Endothelial cell of umbilical vein (primary cell): ENCODE measurements around the gene ATG7. TPM values are rescaled to one million over a fixed set of nuclear protein-coding genes. Genes with fewer than 3 reads are reported as not detected.

Source experiments
- BruUV-seq: library from RNA; stranded (reverse); fragments of 400-500 nt; replicated peaks from 2 replicates; lab custom pipeline; 2021; lab: Mats Ljungman, UMichigan
- CTCF ChIA-PET: fragments of 300-600, 350-600 bp; sonication (Branson Sonifier 250); formaldehyde crosslinking; loops from one replicate; lab custom pipeline; 2021; ENCODE audit warnings: antibody characterized with exemption, inconsistent platforms; lab: Charles Lee
- POLR2A ChIA-PET: fragments of 300-600, 350-600 bp; sonication (Branson Sonifier 250); formaldehyde crosslinking; loops from one replicate; lab custom pipeline; 2021; ENCODE audit warnings: antibody characterized with exemption, inconsistent platforms; lab: Charles Lee
- DNase-seq: peaks from one replicate; pipeline ENCODE4 v3.0.0-alpha.2; 2011; ENCODE audit warnings: low read depth, low spot score
- FAIRE-seq: peaks from 2 replicates; lab custom pipeline; 2011; peaks lifted over from hg19 to GRCh38; lab: Jason Lieb, UNC
- H2AFZ ChIP-seq: 2 replicates; pipeline ENCODE4 v1.6.0; 2012; ENCODE audit warnings: low read depth, low read length, control low read depth, inconsistent platforms
- H3K27ac ChIP-seq: 2 replicates; pipeline ENCODE4 v1.5.1; 2011; ENCODE audit warnings: low read depth, mild to moderate bottlenecking, control low read depth, low read length, moderate library complexity; ENCODE audit not compliant: insufficient read depth
- H3K27me3 ChIP-seq, 2 experiments: 2 replicates each; pipeline versions ENCODE4 v1.6.0 to v1.6.1; 2011; ENCODE audit warnings: low read length in 2 of 2, mixed read lengths in 1 of 2; ENCODE audit not compliant: control insufficient read depth in 2 of 2, insufficient read depth in 2 of 2
- H3K36me3 ChIP-seq, 2 experiments: 2 replicates in 1 of 2; 3 replicates in 1 of 2; pipeline ENCODE4 v1.5.1; 2011; ENCODE audit warnings: low read length in 2 of 2, mild to moderate bottlenecking in 1 of 2, moderate library complexity in 1 of 2; ENCODE audit not compliant: control insufficient read depth in 2 of 2, insufficient read depth in 2 of 2; ENCODE audit errors: extremely low read depth in 1 of 2
- H3K4me1 ChIP-seq: 3 replicates; pipeline ENCODE4 v1.5.1; 2011; ENCODE audit warnings: mild to moderate bottlenecking, low read length; ENCODE audit not compliant: control insufficient read depth, insufficient read depth; ENCODE audit errors: extremely low read depth
- H3K4me2 ChIP-seq: 2 replicates; pipeline ENCODE4 v1.6.1; 2011; ENCODE audit warnings: low read length, control low read depth, mixed read lengths; ENCODE audit not compliant: insufficient read depth
- H3K4me3 ChIP-seq, 3 experiments: fragments of 200-600 bp in 1 of 3; sonication (generic), shearing (Covaris generic) in 1 of 3; replicated peaks in 1 of 3; 2 replicates each; pipeline ENCODE4 v1.5.1; 2011 to 2016; ENCODE audit warnings: control low read depth in 3 of 3, low read length in 3 of 3, mild to moderate bottlenecking in 2 of 3, inconsistent platforms in 1 of 3, low read depth in 1 of 3, moderate library complexity in 1 of 3; ENCODE audit not compliant: insufficient read depth in 1 of 3
- H3K79me2 ChIP-seq: 2 replicates; pipeline ENCODE4 v1.6.0; 2012; ENCODE audit warnings: low read length, inconsistent platforms; ENCODE audit not compliant: control insufficient read depth, insufficient read depth
- H3K9ac ChIP-seq: replicated peaks from 2 replicates; pipeline ENCODE3; 2011; ENCODE audit warnings: low read length, control low read depth; ENCODE audit not compliant: insufficient read depth; ENCODE audit errors: extremely low read depth
- H3K9me1 ChIP-seq: replicated peaks from 3 replicates; pipeline ENCODE4 v1.6.0; 2011; ENCODE audit warnings: mild to moderate bottlenecking, low read length; ENCODE audit not compliant: control insufficient read depth, insufficient read depth; ENCODE audit errors: extremely low read depth
- H3K9me3 ChIP-seq: replicated peaks from 2 replicates; pipeline ENCODE4 v1.5.1; 2012; ENCODE audit warnings: low read length, inconsistent platforms; ENCODE audit not compliant: control insufficient read depth, insufficient read depth
- H4K20me1 ChIP-seq: replicated peaks from 2 replicates; pipeline ENCODE3; 2011; ENCODE audit warnings: mild to moderate bottlenecking, low read length; ENCODE audit not compliant: control insufficient read depth, insufficient read depth; ENCODE audit errors: extremely low read depth
- EZH2 ChIP-seq: IDR thresholded peaks from 2 replicates; pipeline ENCODE4 v1.6.1; 2012; ENCODE audit warnings: borderline replicate concordance, low read depth, mild to moderate bottlenecking, moderate library complexity, low read length, inconsistent platforms; ENCODE audit not compliant: severe bottlenecking
- FOS ChIP-seq: IDR thresholded peaks from 2 replicates; pipeline ENCODE4 v1.6.1; 2011; ENCODE audit warnings: mild to moderate bottlenecking, low read length, moderate library complexity, borderline replicate concordance; ENCODE audit not compliant: insufficient read depth
- GATA2 ChIP-seq: IDR thresholded peaks from 2 replicates; pipeline ENCODE4 v1.7.0; 2011; ENCODE audit warnings: low read depth, mild to moderate bottlenecking, moderate library complexity, mixed read lengths, low read length; ENCODE audit not compliant: insufficient read length, insufficient read depth
- JUN ChIP-seq: IDR thresholded peaks from 2 replicates; pipeline ENCODE4 v1.6.1; 2011; ENCODE audit warnings: borderline replicate concordance, low read depth; ENCODE audit not compliant: insufficient read length, insufficient read depth
- MYC ChIP-seq: IDR thresholded peaks from one replicate; pipeline ENCODE4 v1.6.1; 2011; ENCODE audit warnings: mild to moderate bottlenecking, low read depth, low read length
- POLR2A ChIP-seq: IDR thresholded peaks from 2 replicates; pipeline ENCODE4 v1.6.1; 2012; ENCODE audit warnings: low read depth, mild to moderate bottlenecking, control low read depth, low read length
- POLR2AphosphoS5 ChIP-seq: IDR thresholded peaks from 2 replicates; pipeline ENCODE4 v1.6.1; 2012; ENCODE audit warnings: low read depth, mild to moderate bottlenecking, control low read depth, low read length, moderate library complexity; ENCODE audit not compliant: insufficient read depth
- dilution Hi-C: fragments of 300-500 bp; cut with MboI; formaldehyde crosslinking; loops from one replicate; pipeline ENCODE4 v1.15.0; 2019; ENCODE audit warnings: low sequenced_read_pairs; ENCODE audit not compliant: extremely low pct_ligation_motif_present
- intact Hi-C: fragments of 100-400 bp; cut with micrococcal nuclease; formaldehyde crosslinking; loops from one replicate; pipeline ENCODE4 v1.10.0; 2022
- polyA plus RNA-seq, 4 experiments: library from polyadenylated mRNA; depleted of rRNA in 3 of 4; stranded (reverse) in 3 of 4; unstranded in 1 of 4; fragments of >200 nt; gene quantifications; 2 replicates each; pipeline versions ENCODE4 v1.2.1 to v1.2.3, GENCODE V29; 2011 to 2012; ENCODE audit warnings: missing spikeins in 1 of 4
- total RNA-seq: library from RNA; stranded (reverse); gene quantifications from 2 replicates; pipeline ENCODE4 v1.2.3, GENCODE V29; 2021
- TF ChIP-seq, protein P1 (sequence below): IDR thresholded peaks from 2 replicates; pipeline ENCODE4 v1.6.1; 2011; ENCODE audit not compliant: insufficient read depth, insufficient read length
- TF ChIP-seq, protein P2 (sequence below), 2 donors: IDR thresholded peaks; 1 replicate in 1 of 2; 2 replicates in 1 of 2; pipeline ENCODE4 v1.5.1; 2011; ENCODE audit warnings: low read length in 2 of 2, mild to moderate bottlenecking in 2 of 2, moderate library complexity in 2 of 2, control low read depth in 1 of 2, inconsistent platforms in 1 of 2, low read depth in 1 of 2; ENCODE audit not compliant: insufficient read depth in 1 of 2; ENCODE audit errors: extremely low read depth in 1 of 2

ATG7 gene
- total and polyA plus RNA-seq, 2 donors (not counting 3 experiments of a cell fraction or from before 2014, with no cell fraction given) = 30.8 to 48.3 TPM

DNA sequence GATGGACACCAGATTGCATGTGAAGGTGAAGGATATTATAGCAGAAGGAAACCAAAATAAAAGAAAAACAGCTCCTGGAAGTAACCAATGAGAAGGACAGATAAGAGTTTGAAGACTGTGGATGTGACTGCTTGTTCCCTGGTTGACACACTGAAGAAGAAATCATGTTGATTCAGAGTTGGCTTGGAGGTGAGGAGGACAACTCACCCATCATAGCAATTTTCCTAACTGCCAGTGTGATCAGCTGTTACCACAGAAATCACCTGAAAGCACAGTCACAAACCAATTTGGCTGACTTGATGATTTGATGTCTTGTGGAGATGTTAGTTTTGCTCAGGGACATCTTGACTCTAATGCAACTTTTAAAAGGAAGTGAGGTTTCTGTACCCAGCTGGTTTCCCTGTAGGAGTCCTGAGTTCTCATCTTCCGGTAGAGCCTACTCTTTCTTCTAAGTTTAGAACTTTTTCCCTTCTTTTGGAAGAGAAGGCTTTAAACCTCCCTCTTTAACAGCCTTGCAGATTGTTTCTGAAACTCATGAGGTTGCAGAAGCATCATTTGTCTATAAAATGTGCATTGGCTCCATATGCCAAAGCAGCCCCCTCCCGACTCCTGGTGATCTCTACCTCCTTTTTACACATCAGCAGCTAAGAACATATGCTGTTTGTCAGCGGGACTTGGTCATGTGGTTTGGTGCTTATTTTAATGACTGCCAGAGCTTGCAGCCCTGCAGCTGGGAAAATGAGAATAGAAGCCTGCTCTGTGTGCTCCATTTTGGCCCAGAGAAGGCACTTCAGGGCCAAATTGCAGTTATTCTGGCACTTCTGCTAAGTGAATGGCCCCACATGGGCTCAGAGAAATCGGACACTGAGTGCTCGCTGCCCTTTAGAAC lies 10.3 kb downstream of the ATG7 start:
- Histone ChIP-seq H3K9ac (no peak overlapping the region), H3K79me2 (peaks cover 26% of the 10 kb centered on the region), H3K4me2 (no peak overlapping the region), H2AFZ (no peak overlapping the region), H3K9me1 (no peaks in the 10 kb centered on the region), H4K20me1 (no peaks in the 10 kb centered on the region), H3K9me3 (no peaks in the 10 kb centered on the region), H3K36me3 (peaks cover 0 to 7% of the 10 kb centered on the region in 2 experiments), H3K4me1 (peaks cover 18% of the 10 kb centered on the region), H3K27me3 (no peaks in the 10 kb centered on the region), H3K27ac (no peak overlapping the region), H3K4me3 (no peak overlapping the region)
- DNase-seq (no peak), FAIRE-seq (no peak)
- POLR2A ChIA-PET = no interaction called here
- no TSS peak for BruUV-seq
- TF ChIP-seq MYC (no peak), FOS (no peak), POLR2A (no peak), EZH2 (no peak)
- TF ChIP-seq, protein P1, sequence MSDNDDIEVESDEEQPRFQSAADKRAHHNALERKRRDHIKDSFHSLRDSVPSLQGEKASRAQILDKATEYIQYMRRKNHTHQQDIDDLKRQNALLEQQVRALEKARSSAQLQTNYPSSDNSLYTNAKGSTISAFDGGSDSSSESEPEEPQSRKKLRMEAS = no peak
- dilution Hi-C loops = no loop called here
- CTCF ChIA-PET = interaction anchor here (1.5 kb wide), 1 partner anchor 127 kb away, joined by 4 read pairs; no protein-coding TSS in a partner anchor
- intact Hi-C loops = no loop called here

DNA sequence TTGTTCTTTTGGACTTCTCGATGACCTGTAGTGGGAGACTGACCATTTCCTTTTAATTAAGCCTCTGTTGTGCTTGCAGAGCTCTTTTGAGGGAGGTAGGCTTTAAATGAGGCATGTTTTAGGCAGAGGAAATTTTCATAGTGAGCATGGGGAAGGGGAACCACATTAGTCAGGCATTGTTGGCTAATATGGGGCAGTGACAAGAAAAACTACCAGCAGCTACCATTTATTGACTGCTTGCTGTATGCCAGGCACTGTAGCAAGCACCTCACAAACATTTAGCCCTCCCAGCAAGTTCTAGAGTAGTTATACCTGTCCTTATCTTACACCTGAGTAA lies 10.9 kb downstream of the ATG7 start:
- DNase-seq = no peak
- POLR2A ChIA-PET = no interaction called here
- Histone ChIP-seq H3K9me1 (no peaks in the 10 kb centered on the region), H3K4me1 (peaks cover 24% of the 10 kb centered on the region), H3K4me2 (no peak overlapping the region), H3K9me3 (no peaks in the 10 kb centered on the region), H3K79me2 (peaks cover 26% of the 10 kb centered on the region), H3K4me3 (no peak overlapping the region), H2AFZ (no peak overlapping the region), H4K20me1 (no peaks in the 10 kb centered on the region), H3K9ac (no peak overlapping the region), H3K27me3 (no peaks in the 10 kb centered on the region), H3K27ac (no peak overlapping the region), H3K36me3 (peaks cover 0 to 7% of the 10 kb centered on the region in 2 experiments)
- TF ChIP-seq GATA2 (no peak), MYC (no peak), POLR2A (no peak), JUN (no peak), EZH2 (no peak), FOS (no peak), POLR2AphosphoS5 (no peak)
- TF ChIP-seq, protein P2, sequence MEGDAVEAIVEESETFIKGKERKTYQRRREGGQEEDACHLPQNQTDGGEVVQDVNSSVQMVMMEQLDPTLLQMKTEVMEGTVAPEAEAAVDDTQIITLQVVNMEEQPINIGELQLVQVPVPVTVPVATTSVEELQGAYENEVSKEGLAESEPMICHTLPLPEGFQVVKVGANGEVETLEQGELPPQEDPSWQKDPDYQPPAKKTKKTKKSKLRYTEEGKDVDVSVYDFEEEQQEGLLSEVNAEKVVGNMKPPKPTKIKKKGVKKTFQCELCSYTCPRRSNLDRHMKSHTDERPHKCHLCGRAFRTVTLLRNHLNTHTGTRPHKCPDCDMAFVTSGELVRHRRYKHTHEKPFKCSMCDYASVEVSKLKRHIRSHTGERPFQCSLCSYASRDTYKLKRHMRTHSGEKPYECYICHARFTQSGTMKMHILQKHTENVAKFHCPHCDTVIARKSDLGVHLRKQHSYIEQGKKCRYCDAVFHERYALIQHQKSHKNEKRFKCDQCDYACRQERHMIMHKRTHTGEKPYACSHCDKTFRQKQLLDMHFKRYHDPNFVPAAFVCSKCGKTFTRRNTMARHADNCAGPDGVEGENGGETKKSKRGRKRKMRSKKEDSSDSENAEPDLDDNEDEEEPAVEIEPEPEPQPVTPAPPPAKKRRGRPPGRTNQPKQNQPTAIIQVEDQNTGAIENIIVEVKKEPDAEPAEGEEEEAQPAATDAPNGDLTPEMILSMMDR (IDR thresholded peaks at IDR 0.05; ENCODE audit: extremely low read depth in 1 of 2, insufficient read depth in 1 of 2, low read depth in 1 of 2, low read length in 2 of 2) = no peak
- TF ChIP-seq, protein P1 = no peak
- no TSS peak for BruUV-seq
- no peak for FAIRE-seq
- intact Hi-C loops = no loop called here
- CTCF ChIA-PET = interaction anchor here (1.3 kb wide), 1 partner anchor 128 kb away, joined by 3 read pairs; no protein-coding TSS in a partner anchor
- dilution Hi-C loops = no loop called here
